K562 (cell line): ENCODE data around the gene PHEX. TPM values are rescaled to one million over a fixed set of nuclear protein-coding genes. Genes with fewer than 3 reads are reported as not detected.

Experiments used
- ATAC-seq: fragments of 200-7000 bp; cut with Tn5 transposase; 3 replicates; pipeline ENCODE4 v1.9.1; 2020; ENCODE audit warnings: moderate library complexity
- BruUV-seq: library from RNA; stranded (reverse); fragments of 400-500 nt; replicated peaks from 2 replicates; lab custom pipeline; 2021; lab: Mats Ljungman, UMichigan
- CTCF ChIA-PET: fragments of 300-600 bp; formaldehyde crosslinking; extraction: SDS; loops from one replicate; lab custom pipeline; 2021; ENCODE audit warnings: low intra/inter-chr PET ratio; lab: Yijun Ruan, JAX
- POLR2A ChIA-PET: fragments of 300-600, 350-650 bp; sonication (Branson Sonifier 250); formaldehyde crosslinking; extraction: SDS; loops from one replicate; lab custom pipeline; 2021; ENCODE audit warnings: antibody characterized with exemption, inconsistent platforms; lab: Yijun Ruan, JAX
- DNase-seq, 4 experiments: peaks; one replicate each; pipeline versions ENCODE4 v3.0.0 to v3.0.0-alpha.2; 2011 to 2018; ENCODE audit warnings: low spot score in 3 of 4, mixed read lengths in 3 of 4; ENCODE audit errors: extremely low read depth in 1 of 4
- FAIRE-seq: peaks from 2 replicates; lab custom pipeline; 2011; peaks lifted over from hg19 to GRCh38; lab: Jason Lieb, UNC
- H2AFZ ChIP-seq: 2 replicates; pipeline ENCODE4 v1.6.0; 2011; ENCODE audit warnings: low read depth, low read length, control low read depth, inconsistent platforms
- H3K27ac ChIP-seq: fragments of 200-600 bp; 3 replicates; pipeline ENCODE4 v1.8.0; 2011; ENCODE audit warnings: low read depth, mild to moderate bottlenecking, control low read depth, inconsistent platforms, low read length, moderate library complexity, mixed read lengths; ENCODE audit errors: extremely low read depth
- H3K27me3 ChIP-seq, 2 experiments: fragments of 300-600 bp in 1 of 2; 2 replicates in 1 of 2; 3 replicates in 1 of 2; pipeline versions ENCODE4 v1.6.0 to v1.8.0; 2011; ENCODE audit warnings: inconsistent platforms in 2 of 2, low read length in 2 of 2, mild to moderate bottlenecking in 1 of 2, mixed read lengths in 1 of 2, moderate library complexity in 1 of 2; ENCODE audit not compliant: control insufficient read depth in 2 of 2, insufficient read depth in 2 of 2
- H3K36me3 ChIP-seq: fragments of 300-600 bp; 3 replicates; pipeline ENCODE4 v1.8.0; 2011; ENCODE audit warnings: mild to moderate bottlenecking, low read length, inconsistent platforms; ENCODE audit not compliant: control insufficient read depth, insufficient read depth
- H3K4me1 ChIP-seq, 2 experiments: fragments of 200-600 bp in 1 of 2; replicated peaks in 1 of 2; 2 replicates in 1 of 2; 3 replicates in 1 of 2; pipeline versions ENCODE4 v1.5.1 to v1.8.0; 2011; ENCODE audit warnings: inconsistent platforms in 2 of 2, low read length in 2 of 2, mild to moderate bottlenecking in 1 of 2, mixed read lengths in 1 of 2, moderate library complexity in 1 of 2; ENCODE audit not compliant: control insufficient read depth in 2 of 2, insufficient read depth in 2 of 2
- H3K4me2 ChIP-seq: 2 replicates; pipeline ENCODE4 v1.6.1; 2011; ENCODE audit warnings: low read length, control low read depth, inconsistent platforms, mixed read lengths; ENCODE audit not compliant: insufficient read depth
- H3K4me3 ChIP-seq: fragments of 200-600 bp; sonication (generic), shearing (Covaris generic); 2 replicates; pipeline ENCODE4 v1.5.1; 2016; ENCODE audit warnings: control low read depth, inconsistent platforms
- H3K79me2 ChIP-seq: fragments of 200-600 bp; 3 replicates; pipeline ENCODE4 v1.8.0; 2011; ENCODE audit warnings: low read length, inconsistent platforms; ENCODE audit not compliant: control insufficient read depth, insufficient read depth
- H3K9ac ChIP-seq, 2 experiments: 2 replicates each; pipeline versions ENCODE4 v1.6.0 to v1.6.1; 2011; ENCODE audit warnings: low read depth in 2 of 2, low read length in 2 of 2, control low read depth in 1 of 2, inconsistent platforms in 1 of 2, mild to moderate bottlenecking in 1 of 2, mixed read lengths in 1 of 2; ENCODE audit not compliant: insufficient read depth in 1 of 2
- H3K9me1 ChIP-seq: one replicate; pipeline ENCODE4 v1.6.0; 2011; ENCODE audit warnings: inconsistent platforms, mild to moderate bottlenecking, low read length, moderate library complexity; ENCODE audit not compliant: control insufficient read depth, insufficient read depth
- H3K9me3 ChIP-seq: replicated peaks from 2 replicates; pipeline ENCODE4 v1.5.1; 2011; ENCODE audit warnings: low read depth, low read length, inconsistent platforms; ENCODE audit not compliant: control insufficient read depth, insufficient read depth
- H4K20me1 ChIP-seq: replicated peaks from 2 replicates; pipeline ENCODE4 v1.6.1; 2011; ENCODE audit warnings: low read length, inconsistent platforms, mixed read lengths; ENCODE audit not compliant: control insufficient read depth, insufficient read depth
- CLOCK ChIP-seq: fragments of 250-450 bp; sonication (Bioruptor Pico); IDR thresholded peaks from 2 replicates; pipeline ENCODE4 v1.4.0; 2020; ENCODE audit warnings: mild to moderate bottlenecking, moderate library complexity, borderline replicate concordance
- GABPB1 ChIP-seq: sonication (generic); formaldehyde crosslinking; IDR thresholded peaks from 2 replicates; pipeline ENCODE4 v1.8.0; 2022; ENCODE audit warnings: mild to moderate bottlenecking, missing genetic modification reagents
- KAT2B ChIP-seq: IDR thresholded peaks from one replicate; pipeline ENCODE4 v1.6.1; 2012; ENCODE audit warnings: low read depth, mild to moderate bottlenecking, control low read depth, inconsistent platforms, low read length, moderate library complexity
- ZNF778 ChIP-seq: fragments of 450-650 bp; formaldehyde crosslinking; IDR thresholded peaks from 2 replicates; pipeline ENCODE4 v1.4.0; 2020; ENCODE audit warnings: mild to moderate bottlenecking, moderate library complexity
- WGBS: fragments of 100-300 bp; shearing (Covaris generic); methylation state at CpG from one replicate; pipeline ENCODE4 v1.1.6; 2016; ENCODE audit warnings: low coverage, mixed read lengths; ENCODE audit not compliant: insufficient coverage; ENCODE audit errors: missing lambda C conversion rate; 5-methylcytosine and 5-hydroxymethylcytosine counted together
- in situ Hi-C: fragments of 300-500 bp; cut with MboI; formaldehyde crosslinking; loops from 4 replicates; pipeline ENCODE4 v1.15.0; 2018; ENCODE audit warnings: inconsistent platforms, mixed read lengths
- intact Hi-C: fragments of 100-400 bp; cut with micrococcal nuclease; formaldehyde crosslinking; loops from 2 replicates; pipeline ENCODE4 v1.14.2; 2022
- polyA plus RNA-seq, 8 experiments: library from polyadenylated mRNA; depleted of rRNA in 4 of 8; stranded (reverse) in 5 of 8; unstranded in 3 of 8; fragments of >200 nt; fragmentation: Nextera tagmentation in 2 of 8; fragmentation: Illumina TruSeq in 1 of 8; extraction: Ambion mirVana in 2 of 8; extraction: Trizol in 1 of 8; gene quantifications; 2 replicates each; pipeline versions ENCODE4 v1.2.1 to v1.2.3, GENCODE V29; 2011 to 2014; ENCODE audit warnings: inconsistent platforms in 1 of 8, missing spikeins in 1 of 8
- total RNA-seq, 7 experiments: library from RNA; depleted of rRNA in 6 of 7; stranded (reverse); fragments of >200 nt in 6 of 7; fragmentation: Illumina TruSeq in 2 of 7; extraction: Trizol in 2 of 7; gene quantifications; 2 replicates each; pipeline versions ENCODE4 v1.2.1 to v1.2.3, GENCODE V29; 2011 to 2021; ENCODE audit warnings: low replicate concordance in 1 of 7

Gene PHEX
- total and polyA plus RNA-seq, 9 of the 15 experiments (the other 6 are each of a cell fraction or from before 2014, with no cell fraction given), result 0.01 to 0.11 (median 0.04) TPM; not detected in 6

GRCh38 chrX:22136711-22137110 lies 104.6 kb downstream of the PHEX start:
- in situ Hi-C loops (no loop called here), intact Hi-C loops (loop anchor here (5.0 to 10.0 kb wide), 3 partner anchors 56 to 1478 kb away; no protein-coding TSS in a partner anchor)
- Histone ChIP-seq H3K36me3 (no peaks in the 10 kb centered on the region), H3K79me2 (no peaks in the 10 kb centered on the region), H3K9ac (no peak overlapping the region), H3K9me1 (no peaks in the 10 kb centered on the region), H3K4me2 (no peak overlapping the region), H3K27ac (no peak overlapping the region), H2AFZ (no peak overlapping the region), H4K20me1 (no peaks in the 10 kb centered on the region), H3K9me3 (no peaks in the 10 kb centered on the region), H3K4me3 (no peak overlapping the region), H3K27me3 (no peaks in the 10 kb centered on the region), H3K4me1 (no peaks in the 10 kb centered on the region)
- TF ChIP-seq ZNF778 (CRISPR knock-in tag) (no peak), KAT2B (no peak)
- ATAC-seq, result no peak
- 0% methylated on average over 5 of the region's 5 CpGs for WGBS
- no TSS peak for BruUV-seq
- DNase-seq, result no peak
- ChIA-PET POLR2A (no interaction called here), CTCF (interaction anchor here (0.6 kb wide), 1 partner anchor 32 kb away, joined by 5 read pairs; no protein-coding TSS in a partner anchor)
- no peak for FAIRE-seq

GRCh38 chrX:22139822-22140221 lies 107.7 kb downstream of the PHEX start:
- no peaks in the 10 kb centered on the region for H3K9me3 ChIP-seq
- no peaks in the 10 kb centered on the region for H3K4me1 ChIP-seq
- no peak overlapping the region for H3K27ac ChIP-seq
- TF ChIP-seq CLOCK (no peak), GABPB1 (CRISPR knock-in tag) (no peak)
- no peak overlapping the region for H3K4me3 ChIP-seq
- FAIRE-seq, result no peak
- BruUV-seq, result no TSS peak
- no peaks in the 10 kb centered on the region for H3K9me1 ChIP-seq
- H2AFZ ChIP-seq, result no peak overlapping the region
- POLR2A ChIA-PET, result no interaction called here
- intact Hi-C loops, result loop anchor here (5.0 to 10.0 kb wide), 3 partner anchors 52 to 1475 kb away; no protein-coding TSS in a partner anchor
- no peaks in the 10 kb centered on the region for H3K79me2 ChIP-seq
- no peaks in the 10 kb centered on the region for H4K20me1 ChIP-seq
- DNase-seq, result no peak
- in situ Hi-C loops, result no loop called here
- CTCF ChIA-PET, result no interaction called here
- ATAC-seq, result no peak
- no peaks in the 10 kb centered on the region for H3K27me3 ChIP-seq
- no peak overlapping the region for H3K4me2 ChIP-seq
- no peaks in the 10 kb centered on the region for H3K36me3 ChIP-seq
- H3K9ac ChIP-seq, result no peak overlapping the region
- 0% methylated on average over 1 of the region's 1 CpG for WGBS
